ENCODE results near the gene LYVE1.
"Not testable (repeated sequence)": the region's sequence is repeated elsewhere in the genome, so short reads cannot be mapped to it uniquely, and the experiment has no call there.

The LYVE1 gene

GRCh38 chr11:10599388-10600175 lies 31.1 kb upstream of the LYVE1 start:
- no peaks in the 10 kb centered on the region for H3K4me1 Mint-ChIP-seq
- H3K9me3 Mint-ChIP-seq: peaks cover 7 to 8% of the 10 kb centered on the region in 2 donors
- no peak overlapping the region for H3K27ac Mint-ChIP-seq

GRCh38 chr11:10598816-10599215 lies 30.4 kb upstream of the LYVE1 start:
- peaks cover 7 to 8% of the 10 kb centered on the region in 2 donors for H3K9me3 Mint-ChIP-seq
- no peak overlapping the region for H3K27ac Mint-ChIP-seq
- DNase-seq: no peak
- ATAC-seq: no peak
- H3K4me3 Mint-ChIP-seq: no peak overlapping the region
- no peaks in the 10 kb centered on the region for H3K4me1 Mint-ChIP-seq
- H3K27me3 Mint-ChIP-seq: no peaks in the 10 kb centered on the region

More at GRCh38 chr11:10599388-10600175, 31.1 kb upstream of the LYVE1 start:
- no peak for ATAC-seq
- Mint-ChIP-seq H3K4me3 (no peak overlapping the region), H3K27me3 (no peaks in the 10 kb centered on the region)
- DNase-seq: no peak

GRCh38 chr11:10597877-10598351 lies 29.4 kb upstream of the LYVE1 start:
- no peak for DNase-seq
- H3K27ac Mint-ChIP-seq: peak overlapping the region in 1 of 2 donors; percentile 3
- ATAC-seq: no peak
- no peak overlapping the region for H3K4me3 Mint-ChIP-seq
- H3K4me1 Mint-ChIP-seq: no peaks in the 10 kb centered on the region
- no peaks in the 10 kb centered on the region for H3K27me3 Mint-ChIP-seq
- H3K9me3 Mint-ChIP-seq: peaks cover 7 to 8% of the 10 kb centered on the region in 2 donors

GRCh38 chr11:10595840-10596239 lies 27.4 kb upstream of the LYVE1 start:
- DNase-seq, H3K4me1 Mint-ChIP-seq, H3K9me3 Mint-ChIP-seq, ATAC-seq, H3K27me3 Mint-ChIP-seq, H3K4me3 Mint-ChIP-seq, H3K27ac Mint-ChIP-seq: not testable (repeated sequence)

GRCh38 chr11:10594407-10594806 lies 25.9 kb upstream of the LYVE1 start:
- H3K9me3 Mint-ChIP-seq: peaks cover 7 to 8% of the 10 kb centered on the region in 2 donors
- ATAC-seq: no peak
- DNase-seq: no peak
- H3K27ac Mint-ChIP-seq: no peak overlapping the region
- H3K27me3 Mint-ChIP-seq: peaks cover 9% of the 10 kb centered on the region
- no peaks in the 10 kb centered on the region for H3K4me1 Mint-ChIP-seq
- no peak overlapping the region for H3K4me3 Mint-ChIP-seq

GRCh38 chr11:10592331-10592730 lies 23.9 kb upstream of the LYVE1 start:
- H3K9me3 Mint-ChIP-seq: peaks cover 7 to 8% of the 10 kb centered on the region in 2 donors
- ATAC-seq (no peak), DNase-seq (no peak)
- H3K4me1 Mint-ChIP-seq: no peaks in the 10 kb centered on the region
- H3K27ac Mint-ChIP-seq: no peak overlapping the region
- no peak overlapping the region for H3K4me3 Mint-ChIP-seq
- H3K27me3 Mint-ChIP-seq: peaks cover 9% of the 10 kb centered on the region

- no peak overlapping the region for H3K4me3 Mint-ChIP-seq
- peaks cover 7 to 8% of the 10 kb centered on the region in 2 donors for H3K9me3 Mint-ChIP-seq
- no peak for ATAC-seq
- peaks cover 9% of the 10 kb centered on the region for H3K27me3 Mint-ChIP-seq
- H3K4me1 Mint-ChIP-seq: no peaks in the 10 kb centered on the region
- no peak overlapping the region for H3K27ac Mint-ChIP-seq
- DNase-seq: no peak
Measured at GRCh38 chr11:10591741-10592140, 23.3 kb upstream of the LYVE1 start.

GRCh38 chr11:10590218-10590915 lies 21.9 kb upstream of the LYVE1 start:
- Mint-ChIP-seq H3K27me3 (peaks cover 9% of the 10 kb centered on the region), H3K4me1 (no peaks in the 10 kb centered on the region), H3K4me3 (no peak overlapping the region), H3K9me3 (no peaks in the 10 kb centered on the region), H3K27ac (no peak overlapping the region)
- ATAC-seq (no peak), DNase-seq (no peak)

GRCh38 chr11:10588904-10589303 lies 20.4 kb upstream of the LYVE1 start:
- DNase-seq: no peak
- Mint-ChIP-seq H3K27ac (no peak overlapping the region), H3K9me3 (no peaks in the 10 kb centered on the region), H3K4me1 (no peaks in the 10 kb centered on the region), H3K4me3 (no peak overlapping the region), H3K27me3 (peaks cover 9% of the 10 kb centered on the region)
- ATAC-seq: no peak

GRCh38 chr11:10587995-10588394 lies 19.5 kb upstream of the LYVE1 start:
- ATAC-seq (no peak), DNase-seq (no peak)
- Mint-ChIP-seq H3K9me3 (no peaks in the 10 kb centered on the region), H3K27me3 (peaks cover 17% of the 10 kb centered on the region), H3K4me1 (no peaks in the 10 kb centered on the region), H3K4me3 (no peak overlapping the region), H3K27ac (no peak overlapping the region)

GRCh38 chr11:10587388-10587787 lies 18.9 kb upstream of the LYVE1 start:
- Mint-ChIP-seq H3K4me3 (no peak overlapping the region), H3K27me3 (peaks cover 21% of the 10 kb centered on the region), H3K9me3 (no peaks in the 10 kb centered on the region), H3K4me1 (no peaks in the 10 kb centered on the region), H3K27ac (no peak overlapping the region)
- no peak for DNase-seq
- no peak for ATAC-seq

GRCh38 chr11:10584071-10584501 lies 15.6 kb upstream of the LYVE1 start:
- DNase-seq (no peak), ATAC-seq (no peak)
- peaks cover 12% of the 10 kb centered on the region for H3K27me3 Mint-ChIP-seq
- H3K27ac Mint-ChIP-seq: no peak overlapping the region
- H3K4me3 Mint-ChIP-seq: no peak overlapping the region
- H3K9me3 Mint-ChIP-seq: no peaks in the 10 kb centered on the region
- no peaks in the 10 kb centered on the region for H3K4me1 Mint-ChIP-seq

GRCh38 chr11:10581481-10582019 lies 13.1 kb upstream of the LYVE1 start:
- ATAC-seq (no peak), DNase-seq (no peak)
- Mint-ChIP-seq H3K27me3 (peaks cover 12% of the 10 kb centered on the region), H3K4me1 (no peaks in the 10 kb centered on the region), H3K4me3 (no peak overlapping the region), H3K27ac (peak overlapping the region in 1 of 2 donors; percentile 29), H3K9me3 (no peaks in the 10 kb centered on the region)

- DNase-seq: no peak
- Mint-ChIP-seq H3K27me3 (peaks cover 12% of the 10 kb centered on the region), H3K9me3 (no peaks in the 10 kb centered on the region), H3K27ac (peak overlapping the region in 1 of 2 donors; percentile 60), H3K4me1 (no peaks in the 10 kb centered on the region), H3K4me3 (no peak overlapping the region)
- no peak for ATAC-seq
Measured at GRCh38 chr11:10580623-10581022, 12.2 kb upstream of the LYVE1 start.

GRCh38 chr11:10579700-10580099 lies 11.2 kb upstream of the LYVE1 start:
- Mint-ChIP-seq H3K9me3 (no peaks in the 10 kb centered on the region), H3K27ac (no peak overlapping the region), H3K4me1 (no peaks in the 10 kb centered on the region), H3K4me3 (no peak overlapping the region), H3K27me3 (peaks cover 12% of the 10 kb centered on the region)
- DNase-seq (no peak), ATAC-seq (no peak)

- peaks cover 9% of the 10 kb centered on the region for H3K27me3 Mint-ChIP-seq
- no peak for ATAC-seq
- no peak overlapping the region for H3K4me3 Mint-ChIP-seq
- H3K4me1 Mint-ChIP-seq: no peaks in the 10 kb centered on the region
- DNase-seq: no peak
- H3K27ac Mint-ChIP-seq: peak overlapping the region in 1 of 2 donors; percentile 43
- no peaks in the 10 kb centered on the region for H3K9me3 Mint-ChIP-seq
Measured at GRCh38 chr11:10576035-10576398, 7.6 kb upstream of the LYVE1 start.
